GM21447 (cell line): ENCODE data around the gene ZBTB7B.
"Not testable (repeated sequence)": the region's sequence is repeated elsewhere in the genome, so short reads cannot be mapped to it uniquely, and the experiment has no call there.

Experiments
- ATAC-seq: cut with Tn5 transposase; IDR thresholded peaks from one replicate; pipeline ENCODE4 v1.9.1; 2021; ENCODE audit not compliant: unreplicated experiment

The ZBTB7B gene

GRCh38 chr1:154988058-154988954, 14.3 kb upstream of the ZBTB7B start:
- no peak for ATAC-seq

GRCh38 chr1:154989195-154989860, 13.3 kb upstream of the ZBTB7B start:
- no peak for ATAC-seq

DNA sequence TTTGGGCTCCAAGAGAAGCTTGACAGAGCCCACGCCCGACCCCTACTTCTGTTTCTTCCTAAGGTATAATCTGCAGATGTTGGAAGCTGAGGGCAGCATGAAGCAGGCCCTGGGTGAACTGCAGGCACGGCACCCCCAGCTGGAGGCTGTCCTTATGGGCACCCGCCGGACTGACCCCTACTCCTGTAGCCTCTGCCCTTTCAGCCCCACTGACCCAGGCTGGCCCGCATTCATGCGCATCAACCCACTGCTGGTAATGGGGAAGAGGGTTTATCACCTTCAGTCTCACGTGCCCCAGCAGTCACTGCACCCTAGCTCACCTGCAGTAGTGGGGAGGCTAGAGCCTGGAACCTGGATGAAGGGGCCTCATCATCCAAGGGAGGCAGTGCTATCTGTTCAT, 12.3 kb upstream of the ZBTB7B start:
- no peak for ATAC-seq

GRCh38 chr1:154992721-154993571, 9.7 kb upstream of the ZBTB7B start:
- ATAC-seq = no peak

DNA sequence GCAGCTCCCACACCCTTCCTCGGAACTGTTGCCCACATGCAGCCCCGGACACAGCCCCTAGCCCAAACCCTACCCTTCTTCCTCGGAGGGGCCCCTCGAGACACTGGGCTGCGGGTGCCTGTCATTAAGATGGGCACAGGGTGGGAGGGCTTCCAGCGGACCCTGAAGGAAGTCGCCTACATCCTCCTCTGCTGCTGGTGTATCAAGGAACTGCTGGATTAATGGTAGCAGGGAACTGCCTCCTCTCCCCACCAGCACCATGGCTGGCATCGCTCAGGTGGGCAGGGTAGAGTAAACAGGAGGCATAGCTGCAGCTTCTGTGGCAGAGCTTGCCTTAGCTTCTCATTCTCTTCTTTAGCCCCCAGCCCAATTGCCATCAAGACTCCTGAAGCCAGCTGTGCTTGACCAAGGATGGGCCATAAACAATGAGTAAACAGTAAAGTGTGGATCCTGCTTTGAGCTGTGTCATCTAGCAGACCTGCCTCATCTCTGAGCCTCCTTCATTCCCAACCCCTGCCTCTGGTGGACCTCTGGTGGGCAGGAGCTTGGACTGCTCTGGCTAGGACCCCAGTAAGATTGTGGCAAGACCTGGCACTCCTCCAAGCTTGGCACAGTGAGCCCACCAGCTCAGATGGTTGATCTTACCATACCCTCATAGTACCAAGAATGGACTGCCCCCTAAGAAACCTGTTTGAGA, 8.9 kb upstream of the ZBTB7B start, which contains the start of gene LENEP:
LENEP (plus strand) TSS at position 15 of the 697 bp plus-strand sequence; CDS start at position 37, 22 bp downstream.
- ATAC-seq = no peak

DNA sequence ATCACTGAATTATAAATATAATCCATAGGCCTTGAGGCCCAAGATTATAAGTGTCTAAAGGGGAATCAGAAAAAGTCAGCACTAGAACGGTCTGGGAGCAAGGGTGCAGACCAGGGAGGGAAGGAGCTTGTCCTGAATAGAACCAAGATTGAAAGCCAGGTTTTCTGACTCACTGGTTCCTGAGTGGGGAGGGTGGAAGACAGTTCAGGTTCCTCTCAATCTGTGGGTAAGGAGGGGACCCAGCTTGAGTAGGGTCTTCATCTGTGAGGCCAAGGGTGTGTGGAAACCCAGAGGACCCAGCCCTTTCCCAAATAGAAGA, 8.4 kb upstream of the ZBTB7B start:
- ATAC-seq = no peak

DNA sequence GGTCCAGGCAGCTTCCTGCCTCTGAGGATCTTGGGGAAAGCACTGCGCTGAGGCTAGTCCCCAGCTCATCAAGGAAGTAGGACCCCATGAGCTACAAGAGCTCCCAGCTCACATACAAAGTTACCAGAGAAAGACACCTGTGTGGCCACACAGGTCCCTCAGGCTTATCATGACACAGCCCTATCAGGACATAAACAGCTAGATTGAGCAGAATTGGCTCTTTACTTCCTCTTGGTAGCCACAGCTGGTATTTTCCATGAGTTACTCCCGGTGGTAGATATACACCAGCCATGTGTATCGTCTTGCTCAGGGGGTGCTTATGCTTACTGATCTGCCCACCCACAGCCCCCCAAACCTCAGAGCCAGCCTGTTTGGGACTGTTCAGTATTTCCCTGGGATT, 8.0 kb upstream of the ZBTB7B start:
- no peak for ATAC-seq

- not testable (repeated sequence) for ATAC-seq
These were observed 7.2 kb upstream of the ZBTB7B start for GRCh38 chr1:154995301-154995983.

GRCh38 chr1:154996966-154997701, 5.5 kb upstream of the ZBTB7B start:
- no peak for ATAC-seq

GRCh38 chr1:154998201-154998780, 4.3 kb upstream of the ZBTB7B start:
- no peak for ATAC-seq

DNA sequence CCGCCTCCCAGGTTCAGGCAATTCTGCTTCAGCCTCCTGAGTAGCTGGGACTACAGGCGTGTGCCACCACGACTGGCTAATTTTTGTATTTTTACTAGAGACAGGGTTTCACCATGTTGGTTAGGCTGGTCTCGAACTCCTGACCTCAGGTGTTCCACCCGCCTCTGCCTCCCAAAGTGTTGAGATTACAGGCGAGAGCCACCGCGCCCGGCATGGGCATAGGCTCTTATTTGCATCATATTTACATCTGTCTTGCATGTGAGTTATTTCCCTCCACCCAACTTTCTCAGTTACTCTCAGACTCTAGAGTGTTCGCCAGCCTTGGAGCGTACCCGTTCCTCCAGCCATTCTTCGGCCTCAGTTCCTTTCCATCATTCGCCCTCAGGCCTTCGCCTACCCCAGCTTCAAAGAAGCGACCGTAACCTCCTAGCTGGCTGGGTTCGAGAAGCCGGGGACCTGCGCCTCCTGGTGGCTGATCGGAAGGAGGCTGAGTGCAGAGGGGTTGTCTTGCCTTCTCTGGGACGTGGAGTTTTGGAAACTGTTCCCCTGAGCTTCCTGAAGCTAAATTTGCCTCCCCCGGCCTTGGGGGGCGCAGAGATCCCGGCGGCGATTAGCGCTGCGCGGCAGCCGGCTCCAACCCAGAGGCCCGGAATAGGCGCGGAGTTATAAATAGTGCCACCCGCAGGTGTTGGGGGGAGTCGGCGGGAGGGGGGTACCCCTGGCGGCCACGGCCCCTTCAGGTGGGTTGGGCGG, 3.6 kb upstream of the ZBTB7B start:
- ATAC-seq = no peak

DNA sequence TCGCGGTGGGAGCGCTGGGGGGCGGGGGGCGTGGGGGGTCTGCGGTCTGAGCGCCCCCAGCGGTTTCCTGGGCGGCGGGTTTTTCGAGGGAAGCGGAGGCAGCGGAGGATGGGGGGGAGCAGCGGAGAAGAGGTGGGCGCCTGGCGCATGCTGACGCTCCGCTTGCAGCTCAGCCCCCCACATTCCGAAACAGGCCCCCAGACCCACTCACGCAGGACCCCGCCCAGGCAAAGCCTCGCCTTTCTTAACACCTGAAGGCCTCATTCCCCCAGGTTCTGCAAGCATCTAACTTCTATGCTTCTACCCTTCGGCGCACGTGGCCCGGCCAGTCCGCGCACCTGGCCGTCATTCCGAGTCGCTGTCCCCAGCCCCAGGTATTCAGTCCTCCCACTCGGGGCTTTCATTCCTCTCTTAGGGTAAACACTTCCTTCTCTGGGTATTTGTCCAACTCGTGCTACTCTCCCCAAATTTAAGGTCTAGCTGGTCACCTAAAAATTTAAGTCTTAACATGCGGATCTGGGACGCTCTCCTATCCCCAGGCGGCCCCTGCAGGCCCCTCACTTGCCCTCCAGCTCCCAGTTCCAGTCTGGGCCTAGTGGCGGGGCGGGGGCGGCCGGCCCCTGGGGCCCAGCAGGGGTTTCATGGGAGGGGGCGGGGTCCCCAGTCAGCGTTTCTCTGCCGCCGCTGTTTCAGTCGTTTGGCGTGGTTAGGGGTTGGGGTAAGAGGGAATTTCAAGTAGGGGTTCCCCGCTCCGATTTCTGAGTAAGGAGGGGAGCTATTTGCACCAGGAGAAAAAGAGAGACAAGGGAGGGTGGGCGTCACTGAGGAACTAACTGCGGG, 2.8 kb upstream of the ZBTB7B start:
- ATAC-seq = no peak

- ATAC-seq = no peak
These were observed 2.2 kb upstream of the ZBTB7B start for GRCh38 chr1:155000411-155000725.

DNA sequence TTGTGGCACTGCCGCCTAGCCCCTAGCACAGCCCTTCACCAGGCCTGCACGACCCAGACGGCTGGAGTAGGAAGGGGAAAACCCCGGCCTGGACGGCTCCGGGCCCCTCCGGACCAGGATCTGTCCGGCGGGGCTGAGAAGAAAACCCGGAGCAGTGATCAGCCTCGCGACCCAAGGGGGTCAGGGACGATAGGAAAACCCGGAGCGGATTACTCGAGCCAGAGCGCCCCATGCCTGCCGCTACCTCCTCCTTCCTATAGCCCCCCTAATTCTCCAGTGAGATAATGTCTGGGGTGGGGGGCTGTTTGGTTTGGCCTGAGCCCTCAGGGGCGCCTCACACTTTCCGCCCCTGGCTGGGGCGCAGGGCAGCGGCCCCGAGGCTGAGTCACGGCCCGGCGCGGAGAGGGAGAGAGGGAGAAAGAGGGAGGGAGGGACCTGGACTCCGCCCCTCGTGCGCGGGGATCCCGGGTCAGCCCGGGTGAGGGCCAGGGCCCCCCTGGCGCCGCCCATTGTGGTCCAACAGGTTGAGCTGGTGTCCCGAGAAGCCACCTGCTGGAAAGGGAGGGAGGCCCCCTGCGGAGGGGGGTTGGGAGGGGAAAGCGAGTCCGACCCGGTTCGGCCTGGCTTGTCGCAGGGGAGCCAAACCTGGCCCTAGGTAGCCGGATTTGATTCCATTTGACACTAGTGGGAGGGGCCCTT, 1.7 kb upstream of the ZBTB7B start:
- ATAC-seq = peak; percentile 38

GRCh38 chr1:155001425-155001674, 1.3 kb upstream of the ZBTB7B start:
- ATAC-seq = no peak

- peak; percentile 49 for ATAC-seq
These were observed 733 bp upstream of the ZBTB7B start for GRCh38 chr1:155001675-155002463.
